WTC11 (cell line): ENCODE results near the gene BRINP1. TPM values are rescaled to one million over a fixed set of nuclear protein-coding genes. Genes with fewer than 3 reads are reported as not detected.

Experiments
- ATAC-seq: fragments of 200-7000 bp; cut with Tn5 transposase; 2 replicates; pipeline ENCODE4 v1.10.0; 2021; ENCODE audit warnings: mild to moderate bottlenecking, moderate library complexity
- CTCF ChIA-PET: fragments of 300-600 bp; sonication (Branson Sonifier 250); formaldehyde crosslinking; loops from one replicate; lab custom pipeline; 2021; ENCODE audit warnings: antibody characterized with exemption; lab: Charles Lee
- POLR2A ChIA-PET: fragments of 350-600 bp; sonication (Branson Sonifier 250); formaldehyde crosslinking; loops from one replicate; lab custom pipeline; 2021; ENCODE audit warnings: antibody characterized with exemption; lab: Charles Lee
- DNase-seq: peaks from one replicate; pipeline ENCODE4 v3.0.0; 2021; ENCODE audit warnings: low spot score
- H3K27ac Mint-ChIP-seq: 2 replicates; pipeline ENCODE4 v1.8.0; 2021; ENCODE audit warnings: mixed read lengths
- H3K27me3 Mint-ChIP-seq: 2 replicates; pipeline ENCODE4 v1.8.0; 2021; ENCODE audit warnings: low read depth, mild to moderate bottlenecking, moderate library complexity, mixed read lengths
- H3K36me3 Mint-ChIP-seq: 2 replicates; pipeline ENCODE4 v1.8.0; 2021; ENCODE audit warnings: mixed read lengths
- H3K4me1 Mint-ChIP-seq: 2 replicates; pipeline ENCODE4 v1.8.0; 2022; ENCODE audit warnings: mixed read lengths
- H3K4me3 Mint-ChIP-seq: 2 replicates; pipeline ENCODE4 v1.8.0; 2021; ENCODE audit warnings: mild to moderate bottlenecking, moderate library complexity, mixed read lengths
- H3K9me3 Mint-ChIP-seq: 2 replicates; pipeline ENCODE4 v1.8.0; 2021; ENCODE audit warnings: mixed read lengths
- ATF1 ChIP-seq: sonication (generic); formaldehyde crosslinking; IDR thresholded peaks from 2 replicates; pipeline ENCODE4 v1.8.1; 2023; ENCODE audit warnings: mild to moderate bottlenecking, moderate library complexity, missing genetic modification reagents
- CBFB ChIP-seq: sonication (generic); formaldehyde crosslinking; IDR thresholded peaks from 2 replicates; pipeline ENCODE4 v1.8.1; 2022; ENCODE audit warnings: mild to moderate bottlenecking, low read depth, missing genetic modification reagents
- CTCF ChIP-seq: fragments of 200-600 bp; IDR thresholded peaks from 2 replicates; pipeline ENCODE4 v1.8.0; 2022; ENCODE audit warnings: antibody characterized with exemption
- ELF4 ChIP-seq: sonication (generic); formaldehyde crosslinking; IDR thresholded peaks from 2 replicates; pipeline ENCODE4 v1.8.1; 2022; ENCODE audit warnings: low read depth, mild to moderate bottlenecking, moderate library complexity, missing genetic modification reagents
- FOXJ3 ChIP-seq: sonication (generic); formaldehyde crosslinking; IDR thresholded peaks from 2 replicates; pipeline ENCODE4 v1.9.0; 2021; ENCODE audit warnings: missing genetic modification reagents, mild to moderate bottlenecking, borderline replicate concordance
- FOXP4 ChIP-seq: sonication (generic); formaldehyde crosslinking; IDR thresholded peaks from 2 replicates; pipeline ENCODE4 v1.8.0; 2022; ENCODE audit warnings: mild to moderate bottlenecking, missing genetic modification reagents
- JAZF1 ChIP-seq: fragments of 250-450 bp; sonication (Bioruptor Pico); IDR thresholded peaks from 2 replicates; pipeline ENCODE4 v1.9.0; 2021; ENCODE audit warnings: moderate library complexity, mild to moderate bottlenecking, inconsistent platforms
- KAT7 ChIP-seq: sonication (generic); formaldehyde crosslinking; IDR thresholded peaks from 2 replicates; pipeline ENCODE4 v1.8.1; 2023; ENCODE audit warnings: missing genetic modification reagents, mild to moderate bottlenecking, borderline replicate concordance
- MLX ChIP-seq: sonication (generic); formaldehyde crosslinking; IDR thresholded peaks from 2 replicates; pipeline ENCODE4 v1.8.1; 2023; ENCODE audit warnings: mild to moderate bottlenecking, missing genetic modification reagents, moderate library complexity
- MYBL2 ChIP-seq: sonication (generic); formaldehyde crosslinking; IDR thresholded peaks from 2 replicates; pipeline ENCODE4 v1.8.1; 2023; ENCODE audit warnings: mild to moderate bottlenecking, moderate library complexity, missing genetic modification reagents
- NFATC4 ChIP-seq: fragments of 250-450 bp; sonication (Bioruptor Pico); IDR thresholded peaks from 2 replicates; pipeline ENCODE4 v1.9.0; 2021; ENCODE audit warnings: mild to moderate bottlenecking
- RELA ChIP-seq: sonication (generic); formaldehyde crosslinking; IDR thresholded peaks from 2 replicates; pipeline ENCODE4 v1.8.1; 2022; ENCODE audit warnings: missing genetic modification reagents, mild to moderate bottlenecking, borderline replicate concordance
- SP1 ChIP-seq: sonication (generic); formaldehyde crosslinking; conservative IDR thresholded peaks from 2 replicates; pipeline ENCODE4 v1.8.1; 2022; ENCODE audit warnings: missing genetic modification reagents
- TCF7 ChIP-seq: sonication (generic); formaldehyde crosslinking; IDR thresholded peaks from 2 replicates; pipeline ENCODE4 v1.8.0; 2022; ENCODE audit warnings: mild to moderate bottlenecking, low read depth, missing genetic modification reagents, moderate library complexity
- TEAD1 ChIP-seq: sonication (generic); formaldehyde crosslinking; IDR thresholded peaks from 2 replicates; pipeline ENCODE4 v1.8.0; 2022; ENCODE audit warnings: mild to moderate bottlenecking, missing genetic modification reagents
- TP53 ChIP-seq: sonication (generic); formaldehyde crosslinking; IDR thresholded peaks from 2 replicates; pipeline ENCODE4 v1.8.1; 2023; ENCODE audit warnings: mild to moderate bottlenecking, missing genetic modification reagents
- ZBTB21 ChIP-seq: sonication (generic); formaldehyde crosslinking; IDR thresholded peaks from 2 replicates; pipeline ENCODE4 v1.8.1; 2023; ENCODE audit warnings: mild to moderate bottlenecking, missing genetic modification reagents, borderline replicate concordance
- ZNF219 ChIP-seq: sonication (generic); formaldehyde crosslinking; IDR thresholded peaks from 2 replicates; pipeline ENCODE4 v1.8.0; 2023; ENCODE audit warnings: missing genetic modification reagents, mild to moderate bottlenecking, borderline replicate concordance
- ZNF263 ChIP-seq: sonication (generic); formaldehyde crosslinking; IDR thresholded peaks from 2 replicates; pipeline ENCODE4 v1.8.1; 2022; ENCODE audit warnings: low read depth, mild to moderate bottlenecking, moderate library complexity, missing genetic modification reagents
- ZNF416 ChIP-seq: fragments of 250-450 bp; sonication (Bioruptor Pico); IDR thresholded peaks from 2 replicates; pipeline ENCODE4 v1.9.0; 2021; ENCODE audit warnings: mild to moderate bottlenecking, inconsistent platforms
- total RNA-seq: library from RNA; stranded (reverse); gene quantifications from 3 replicates; pipeline ENCODE4 v1.2.3, GENCODE V29; 2021
- TF ChIP-seq, protein P1 (sequence below): sonication (generic); formaldehyde crosslinking; IDR thresholded peaks from 2 replicates; pipeline ENCODE4 v1.8.1; 2022; ENCODE audit warnings: mild to moderate bottlenecking, moderate library complexity, missing genetic modification reagents
- TF ChIP-seq, protein P2 (sequence below): fragments of 250-450 bp; sonication (Bioruptor Pico); IDR thresholded peaks from 2 replicates; pipeline ENCODE4 v1.9.0; 2021; ENCODE audit warnings: mild to moderate bottlenecking
- TF ChIP-seq, protein P3 (sequence below): fragments of 250-450 bp; sonication (Bioruptor Pico); IDR thresholded peaks from 2 replicates; pipeline ENCODE4 v1.9.0; 2021; ENCODE audit warnings: moderate library complexity, mild to moderate bottlenecking, inconsistent platforms, borderline replicate concordance
- TF ChIP-seq, protein P4 (sequence below): sonication (generic); formaldehyde crosslinking; IDR thresholded peaks from 2 replicates; pipeline ENCODE4 v1.8.0; 2022; ENCODE audit warnings: missing genetic modification reagents

Gene BRINP1
- total RNA-seq, 1 experiment from 2014 or later: 19.5 TPM

DNA sequence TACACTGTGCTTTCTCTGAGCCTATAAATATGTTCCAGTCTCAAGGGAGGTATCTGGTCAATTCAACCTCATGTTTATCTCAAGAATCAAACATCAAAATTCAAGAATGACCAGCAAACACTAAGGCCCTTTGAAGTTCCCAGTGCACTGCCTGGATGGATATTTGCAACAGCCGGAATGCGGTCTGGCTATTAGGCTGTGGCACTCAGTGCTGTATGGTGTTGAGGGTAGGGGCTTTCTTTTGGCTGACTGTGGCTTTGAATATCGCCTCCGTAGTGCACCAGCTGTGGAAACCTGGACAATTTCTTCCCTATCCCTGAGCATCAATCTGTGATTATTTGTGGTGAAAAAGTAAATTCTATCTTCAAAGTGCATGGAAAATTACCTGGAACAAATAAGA, 220.4 kb downstream of the BRINP1 start:
- peaks cover 29% of the 10 kb centered on the region for H3K4me1 Mint-ChIP-seq
- DNase-seq (no peak), ATAC-seq (peak; percentile 91)
- no peaks in the 10 kb centered on the region for H3K36me3 Mint-ChIP-seq
- no peak overlapping the region for H3K4me3 Mint-ChIP-seq
- H3K9me3 Mint-ChIP-seq: no peaks in the 10 kb centered on the region
- ChIA-PET CTCF (no interaction called here), POLR2A (no interaction called here)
- H3K27me3 Mint-ChIP-seq: peaks cover 5% of the 10 kb centered on the region
- H3K27ac Mint-ChIP-seq: no peak overlapping the region
- TF ChIP-seq KAT7 (no peak), TP53 (CRISPR knock-in tag) (no peak), ZNF219 (CRISPR knock-in tag) (no peak), TCF7 (no peak), FOXJ3 (CRISPR knock-in tag) (no peak), TEAD1 (CRISPR knock-in tag) (no peak), ZNF263 (CRISPR knock-in tag) (no peak), SP1 (CRISPR knock-in tag) (no peak), MLX (no peak), ELF4 (CRISPR knock-in tag) (no peak), FOXP4 (no peak)
- TF ChIP-seq, protein P1, sequence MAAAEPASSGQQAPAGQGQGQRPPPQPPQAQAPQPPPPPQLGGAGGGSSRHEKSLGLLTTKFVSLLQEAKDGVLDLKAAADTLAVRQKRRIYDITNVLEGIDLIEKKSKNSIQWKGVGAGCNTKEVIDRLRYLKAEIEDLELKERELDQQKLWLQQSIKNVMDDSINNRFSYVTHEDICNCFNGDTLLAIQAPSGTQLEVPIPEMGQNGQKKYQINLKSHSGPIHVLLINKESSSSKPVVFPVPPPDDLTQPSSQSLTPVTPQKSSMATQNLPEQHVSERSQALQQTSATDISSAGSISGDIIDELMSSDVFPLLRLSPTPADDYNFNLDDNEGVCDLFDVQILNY (CRISPR knock-in tag): no peak
- TF ChIP-seq, protein P2, sequence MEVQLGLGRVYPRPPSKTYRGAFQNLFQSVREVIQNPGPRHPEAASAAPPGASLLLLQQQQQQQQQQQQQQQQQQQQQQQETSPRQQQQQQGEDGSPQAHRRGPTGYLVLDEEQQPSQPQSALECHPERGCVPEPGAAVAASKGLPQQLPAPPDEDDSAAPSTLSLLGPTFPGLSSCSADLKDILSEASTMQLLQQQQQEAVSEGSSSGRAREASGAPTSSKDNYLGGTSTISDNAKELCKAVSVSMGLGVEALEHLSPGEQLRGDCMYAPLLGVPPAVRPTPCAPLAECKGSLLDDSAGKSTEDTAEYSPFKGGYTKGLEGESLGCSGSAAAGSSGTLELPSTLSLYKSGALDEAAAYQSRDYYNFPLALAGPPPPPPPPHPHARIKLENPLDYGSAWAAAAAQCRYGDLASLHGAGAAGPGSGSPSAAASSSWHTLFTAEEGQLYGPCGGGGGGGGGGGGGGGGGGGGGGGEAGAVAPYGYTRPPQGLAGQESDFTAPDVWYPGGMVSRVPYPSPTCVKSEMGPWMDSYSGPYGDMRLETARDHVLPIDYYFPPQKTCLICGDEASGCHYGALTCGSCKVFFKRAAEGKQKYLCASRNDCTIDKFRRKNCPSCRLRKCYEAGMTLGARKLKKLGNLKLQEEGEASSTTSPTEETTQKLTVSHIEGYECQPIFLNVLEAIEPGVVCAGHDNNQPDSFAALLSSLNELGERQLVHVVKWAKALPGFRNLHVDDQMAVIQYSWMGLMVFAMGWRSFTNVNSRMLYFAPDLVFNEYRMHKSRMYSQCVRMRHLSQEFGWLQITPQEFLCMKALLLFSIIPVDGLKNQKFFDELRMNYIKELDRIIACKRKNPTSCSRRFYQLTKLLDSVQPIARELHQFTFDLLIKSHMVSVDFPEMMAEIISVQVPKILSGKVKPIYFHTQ (CRISPR knock-in tag): no peak

DNA sequence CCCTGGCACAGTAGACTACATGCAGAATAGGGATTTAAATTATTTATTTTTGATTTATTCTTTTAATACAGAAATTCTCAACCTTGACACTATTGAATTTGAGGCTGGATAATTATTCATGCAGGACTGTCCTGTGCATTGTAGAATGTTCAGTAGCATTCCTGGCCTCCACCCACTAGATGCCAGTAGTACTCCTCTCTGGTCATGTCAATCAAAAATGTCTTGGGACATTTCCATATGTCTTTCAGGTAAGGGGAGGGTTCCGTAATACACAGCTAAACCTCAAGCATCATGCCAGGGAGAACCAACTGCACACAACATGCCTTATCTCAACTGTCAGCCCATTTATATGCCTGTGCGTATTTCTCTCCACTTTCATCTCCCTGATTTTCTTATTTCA, 231.8 kb downstream of the BRINP1 start:
- no peaks in the 10 kb centered on the region for H3K27me3 Mint-ChIP-seq
- H3K27ac Mint-ChIP-seq: no peak overlapping the region
- H3K36me3 Mint-ChIP-seq: peaks cover 3% of the 10 kb centered on the region; the same call in 1 of the 2 replicates
- DNase-seq (no peak), ATAC-seq (no peak)
- H3K4me3 Mint-ChIP-seq: no peak overlapping the region
- H3K4me1 Mint-ChIP-seq: no peaks in the 10 kb centered on the region
- peaks cover 5% of the 10 kb centered on the region for H3K9me3 Mint-ChIP-seq
- ChIA-PET POLR2A (no interaction called here), CTCF (interaction anchor here (1.4 kb wide), 1 partner anchor 228 kb away, joined by 4 read pairs; no protein-coding TSS in a partner anchor)
- TF ChIP-seq, protein P3, sequence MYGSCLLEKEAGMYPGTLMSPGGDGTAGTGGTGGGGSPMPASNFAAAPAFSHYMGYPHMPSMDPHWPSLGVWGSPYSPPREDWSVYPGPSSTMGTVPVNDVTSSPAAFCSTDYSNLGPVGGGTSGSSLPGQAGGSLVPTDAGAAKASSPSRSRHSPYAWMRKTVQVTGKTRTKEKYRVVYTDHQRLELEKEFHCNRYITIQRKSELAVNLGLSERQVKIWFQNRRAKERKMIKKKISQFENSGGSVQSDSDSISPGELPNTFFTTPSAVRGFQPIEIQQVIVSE: no peak
- no peak for TF ChIP-seq ZBTB21 (CRISPR knock-in tag)
- no peak for TF ChIP-seq MYBL2 (CRISPR knock-in tag)
- TF ChIP-seq ZNF416 (CRISPR knock-in tag): no peak
- TF ChIP-seq MLX: no peak
- TF ChIP-seq NFATC4 (CRISPR knock-in tag): no peak
- TF ChIP-seq RELA: no peak
- no peak for TF ChIP-seq CTCF
- no peak for TF ChIP-seq ATF1 (CRISPR knock-in tag)
- TF ChIP-seq JAZF1 (CRISPR knock-in tag): no peak
- TF ChIP-seq, protein P4, sequence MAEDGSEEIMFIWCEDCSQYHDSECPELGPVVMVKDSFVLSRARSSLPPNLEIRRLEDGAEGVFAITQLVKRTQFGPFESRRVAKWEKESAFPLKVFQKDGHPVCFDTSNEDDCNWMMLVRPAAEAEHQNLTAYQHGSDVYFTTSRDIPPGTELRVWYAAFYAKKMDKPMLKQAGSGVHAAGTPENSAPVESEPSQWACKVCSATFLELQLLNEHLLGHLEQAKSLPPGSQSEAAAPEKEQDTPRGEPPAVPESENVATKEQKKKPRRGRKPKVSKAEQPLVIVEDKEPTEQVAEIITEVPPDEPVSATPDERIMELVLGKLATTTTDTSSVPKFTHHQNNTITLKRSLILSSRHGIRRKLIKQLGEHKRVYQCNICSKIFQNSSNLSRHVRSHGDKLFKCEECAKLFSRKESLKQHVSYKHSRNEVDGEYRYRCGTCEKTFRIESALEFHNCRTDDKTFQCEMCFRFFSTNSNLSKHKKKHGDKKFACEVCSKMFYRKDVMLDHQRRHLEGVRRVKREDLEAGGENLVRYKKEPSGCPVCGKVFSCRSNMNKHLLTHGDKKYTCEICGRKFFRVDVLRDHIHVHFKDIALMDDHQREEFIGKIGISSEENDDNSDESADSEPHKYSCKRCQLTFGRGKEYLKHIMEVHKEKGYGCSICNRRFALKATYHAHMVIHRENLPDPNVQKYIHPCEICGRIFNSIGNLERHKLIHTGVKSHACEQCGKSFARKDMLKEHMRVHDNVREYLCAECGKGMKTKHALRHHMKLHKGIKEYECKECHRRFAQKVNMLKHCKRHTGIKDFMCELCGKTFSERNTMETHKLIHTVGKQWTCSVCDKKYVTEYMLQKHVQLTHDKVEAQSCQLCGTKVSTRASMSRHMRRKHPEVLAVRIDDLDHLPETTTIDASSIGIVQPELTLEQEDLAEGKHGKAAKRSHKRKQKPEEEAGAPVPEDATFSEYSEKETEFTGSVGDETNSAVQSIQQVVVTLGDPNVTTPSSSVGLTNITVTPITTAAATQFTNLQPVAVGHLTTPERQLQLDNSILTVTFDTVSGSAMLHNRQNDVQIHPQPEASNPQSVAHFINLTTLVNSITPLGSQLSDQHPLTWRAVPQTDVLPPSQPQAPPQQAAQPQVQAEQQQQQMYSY (CRISPR knock-in tag): no peak
- TF ChIP-seq CBFB: no peak
